HG02970 (cell line): ENCODE measurements around the gene TTLL5.

Experiments used
- ATAC-seq: cut with Tn5 transposase; IDR thresholded peaks from one replicate; pipeline ENCODE4 v1.9.1; 2021; ENCODE audit warnings: mild to moderate bottlenecking, moderate library complexity, moderate number of reproducible peaks; ENCODE audit not compliant: unreplicated experiment, low FRiP score

TTLL5 gene

DNA sequence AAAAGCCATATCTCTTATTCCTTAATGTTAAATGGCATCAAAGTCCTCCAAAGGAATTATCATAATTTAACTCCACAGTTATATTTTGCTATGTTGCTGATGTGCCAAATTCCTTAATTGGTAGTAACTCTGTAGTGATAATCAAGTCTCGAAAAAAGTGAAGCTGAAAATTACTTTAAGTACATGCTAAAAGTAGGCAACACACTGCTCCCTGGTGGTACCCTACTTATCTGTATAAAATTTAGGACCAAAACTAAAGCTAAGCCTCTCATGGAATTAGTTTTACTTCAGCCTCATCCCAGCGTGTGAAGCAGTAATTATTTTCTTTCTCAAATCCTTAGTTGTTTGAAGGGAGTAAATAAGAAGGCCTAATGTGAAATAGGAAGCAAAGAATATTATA lies 132.8 kb downstream of the TTLL5 start:
- no peak for ATAC-seq

DNA sequence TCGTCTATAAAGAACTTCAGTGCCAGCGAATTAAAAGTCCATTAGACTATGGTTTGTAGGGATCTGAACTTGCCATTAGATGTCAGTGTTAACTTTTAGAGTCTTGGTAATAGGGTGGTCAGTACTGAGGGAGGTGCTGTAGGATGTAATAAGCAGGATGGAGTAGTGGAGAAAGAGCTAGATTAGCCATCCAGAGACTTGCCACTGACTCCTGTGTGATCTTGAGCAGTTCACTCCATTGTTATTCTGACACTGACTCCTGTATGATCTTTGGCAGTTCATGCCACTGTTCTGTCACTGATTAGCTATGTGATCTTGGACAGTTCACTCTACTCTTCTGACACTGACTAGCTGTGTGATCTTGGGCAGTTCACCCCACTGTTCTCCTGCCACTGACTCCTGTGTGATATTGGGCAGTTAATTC lies 133.6 kb downstream of the TTLL5 start:
- no peak for ATAC-seq

DNA sequence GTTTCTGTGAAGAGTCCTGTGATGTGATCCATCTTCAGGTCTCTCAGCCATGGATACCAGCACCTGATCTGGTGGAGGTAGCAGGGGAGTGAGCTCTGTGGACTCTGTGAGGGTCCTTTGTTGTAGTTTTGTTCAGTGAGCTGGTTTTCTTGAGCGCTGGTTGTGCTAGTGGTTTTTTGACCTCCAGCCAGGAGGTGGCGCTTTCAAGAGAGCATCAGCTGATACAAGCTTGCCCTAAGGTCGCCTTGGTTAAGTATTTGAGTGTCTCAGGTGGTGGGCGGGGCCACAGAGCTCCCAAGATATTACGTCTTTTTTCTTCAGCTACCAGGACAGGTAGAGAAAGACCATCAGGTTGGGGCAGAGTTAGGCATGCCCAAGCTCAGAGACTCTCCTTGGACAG lies 139.7 kb downstream of the TTLL5 start:
- ATAC-seq, result no peak

DNA sequence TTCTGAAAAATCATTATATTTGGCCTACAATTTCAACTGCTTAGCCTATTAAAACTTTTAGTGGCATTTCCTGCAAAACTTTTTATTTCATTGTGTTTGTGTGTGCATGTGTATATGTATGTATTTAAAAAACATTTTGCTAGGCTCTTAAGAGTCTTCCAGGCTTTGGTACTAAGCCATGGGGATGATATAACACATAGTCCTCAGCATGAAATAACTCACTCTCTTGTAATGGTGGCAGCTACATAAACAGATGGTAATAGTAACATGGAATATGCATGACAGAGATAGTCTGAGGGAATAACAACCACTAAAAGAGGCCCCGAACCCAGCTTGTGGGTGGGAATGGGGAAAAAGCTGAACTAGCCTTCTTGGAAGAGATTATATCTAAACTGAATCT lies 141.4 kb downstream of the TTLL5 start:
- no peak for ATAC-seq

DNA sequence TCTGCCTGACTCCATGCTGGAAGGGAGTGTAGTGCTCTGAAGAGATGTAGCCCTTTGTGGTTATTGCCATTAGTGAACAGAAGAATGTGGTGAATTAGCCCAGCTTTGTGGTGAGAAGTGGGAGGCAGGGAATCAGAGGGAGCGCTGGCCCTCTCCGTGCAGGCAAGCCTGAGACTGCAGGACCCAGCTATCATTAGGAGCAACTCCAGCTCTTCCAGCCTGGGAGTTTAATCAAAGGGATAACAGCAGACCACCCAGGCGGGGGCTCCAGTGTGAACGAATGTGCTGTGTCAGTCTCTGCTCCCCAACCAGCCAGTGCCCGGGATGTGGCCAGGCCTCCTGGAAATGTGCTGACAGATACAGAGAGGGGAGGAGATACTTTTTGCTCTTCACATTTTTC lies 142.7 kb downstream of the TTLL5 start:
- no peak for ATAC-seq

DNA sequence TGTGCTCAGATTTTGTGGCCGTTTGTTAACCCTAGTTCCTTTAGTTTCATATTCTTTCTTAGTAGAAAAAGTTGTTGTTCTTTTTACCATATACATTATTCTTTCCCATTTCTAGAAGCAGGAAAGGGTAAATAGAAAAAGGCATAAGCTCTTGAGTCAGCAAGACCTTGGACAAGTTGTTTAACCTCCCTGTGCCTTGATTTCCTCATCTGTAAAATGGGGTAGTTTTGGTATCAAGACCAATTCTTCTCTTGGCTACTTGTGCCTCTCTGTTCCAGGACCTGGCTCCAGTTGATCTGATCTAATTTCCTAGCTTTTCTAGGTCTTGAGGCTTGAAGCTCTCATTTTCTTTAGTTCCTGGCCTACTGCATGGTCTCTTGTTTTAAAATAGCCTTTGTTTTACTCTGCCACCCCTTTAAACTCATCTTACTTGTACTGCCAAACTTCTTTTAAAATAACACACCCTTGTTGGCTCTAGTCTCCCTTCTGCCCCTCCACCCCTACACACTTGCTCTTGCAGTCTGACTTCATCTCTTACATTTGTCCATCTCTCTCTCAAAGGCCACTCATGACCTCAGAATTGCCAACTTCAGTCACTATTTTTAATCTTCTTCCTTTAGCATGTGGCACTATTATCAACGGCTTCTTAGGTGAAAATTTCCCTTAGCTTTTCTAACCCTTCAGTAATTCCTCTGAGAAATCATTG lies 143.7 kb downstream of the TTLL5 start:
- ATAC-seq, result no peak

DNA sequence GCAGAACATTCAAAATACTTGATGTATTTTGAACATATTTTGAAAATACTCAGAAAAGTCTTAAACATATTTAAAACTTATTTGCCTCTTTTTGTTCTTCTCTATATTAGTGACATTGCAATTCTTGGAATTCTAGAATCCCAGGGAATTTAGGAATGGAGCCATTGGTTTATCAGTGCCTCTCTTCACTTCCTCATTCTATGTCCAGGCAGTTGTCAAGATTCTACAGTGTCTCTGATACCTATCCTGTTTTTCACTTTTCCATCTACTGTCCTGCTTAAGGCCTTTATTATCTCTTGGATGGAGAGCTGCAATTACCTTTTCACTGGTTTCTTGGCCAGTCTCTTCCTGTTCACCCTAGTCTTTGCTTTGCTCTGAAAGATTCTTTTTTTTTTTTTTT lies 144.6 kb downstream of the TTLL5 start:
- ATAC-seq, result no peak

DNA sequence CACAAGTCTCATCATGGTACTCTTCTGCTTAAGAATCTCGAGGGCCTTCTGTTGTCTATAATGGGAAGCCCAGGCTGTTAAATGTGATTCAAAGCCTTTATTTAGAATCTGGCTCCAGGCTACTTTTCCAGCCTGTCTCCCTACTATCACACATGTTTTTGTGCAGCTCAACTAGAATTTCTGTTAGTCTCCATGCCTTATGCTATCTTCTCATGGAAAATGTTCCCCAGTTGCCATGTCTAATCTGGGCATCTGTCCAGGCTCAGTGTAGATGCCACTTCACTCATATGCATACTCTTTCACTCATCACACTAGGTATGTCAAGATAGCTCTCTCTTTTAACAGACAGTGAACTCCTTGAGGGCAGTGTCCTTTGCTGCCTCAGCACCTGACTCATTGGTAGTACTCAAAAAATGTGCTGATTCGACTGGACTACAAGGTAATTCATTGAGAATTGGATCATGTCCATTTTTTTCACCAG lies 145.3 kb downstream of the TTLL5 start:
- ATAC-seq, result no peak

DNA sequence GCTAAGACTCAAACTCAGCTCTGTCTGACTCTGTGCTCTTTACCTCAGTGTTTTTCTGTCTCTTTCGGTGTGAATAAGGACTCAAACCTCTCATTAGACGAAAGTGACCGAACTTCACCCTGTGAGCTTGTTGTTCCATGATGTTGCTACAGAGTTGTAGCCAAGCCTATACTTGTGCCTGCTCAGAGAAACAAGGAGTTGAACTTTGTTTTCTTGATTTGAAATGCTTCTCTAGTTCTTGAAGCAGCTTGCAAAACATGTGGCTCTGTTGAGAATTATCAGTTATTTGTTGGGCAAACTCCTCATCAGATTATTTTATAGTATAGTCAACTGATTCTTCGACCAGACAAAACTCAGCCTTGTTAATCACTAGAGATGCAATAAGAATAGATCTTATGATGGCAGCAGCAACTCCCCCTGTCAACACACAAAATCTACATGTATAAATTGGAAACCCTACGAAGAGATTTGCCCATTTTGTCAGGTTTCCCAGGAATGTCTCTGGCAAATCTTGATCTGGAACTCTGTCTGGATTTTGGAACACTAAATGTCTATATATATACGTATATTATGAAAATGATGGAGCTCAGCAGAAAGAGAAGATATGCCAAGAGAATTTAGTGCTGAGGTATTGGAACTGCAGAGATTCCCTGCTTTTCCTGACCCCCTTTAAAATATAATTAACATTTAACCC lies 146.8 kb downstream of the TTLL5 start:
- no peak for ATAC-seq

DNA sequence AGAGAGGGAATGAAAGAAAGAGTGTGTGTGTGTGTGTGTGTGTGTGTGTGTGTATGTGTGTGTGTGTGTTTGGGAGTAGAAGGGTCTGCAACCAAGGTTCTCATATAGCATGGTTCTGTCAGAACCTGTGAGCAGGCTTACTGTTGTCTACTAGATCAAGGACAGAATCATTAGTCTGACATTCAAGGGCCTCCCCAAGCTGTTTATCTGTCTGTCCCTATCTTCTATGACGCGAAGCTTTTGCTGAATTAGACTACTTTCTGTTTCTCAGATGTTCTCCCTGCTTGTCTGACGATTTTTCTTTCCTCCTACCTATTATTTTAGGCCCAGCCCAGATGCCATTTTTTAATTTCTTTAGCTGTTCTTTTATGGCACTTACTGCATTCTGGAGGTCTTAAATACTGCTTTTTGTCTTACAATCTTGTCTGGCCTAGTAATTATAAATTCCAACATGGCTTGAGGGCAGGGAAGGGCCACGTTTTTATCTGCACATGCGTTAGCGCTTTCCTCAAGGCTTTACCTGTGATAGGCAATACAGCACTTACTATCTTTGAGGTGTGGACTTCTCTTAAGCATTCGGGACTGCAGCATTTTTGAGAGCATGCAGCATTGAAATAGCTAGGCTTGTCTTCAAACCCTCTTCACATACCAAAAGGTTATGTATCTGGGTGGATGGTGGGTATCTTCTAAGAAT lies 150.2 kb downstream of the TTLL5 start:
- no peak for ATAC-seq

DNA sequence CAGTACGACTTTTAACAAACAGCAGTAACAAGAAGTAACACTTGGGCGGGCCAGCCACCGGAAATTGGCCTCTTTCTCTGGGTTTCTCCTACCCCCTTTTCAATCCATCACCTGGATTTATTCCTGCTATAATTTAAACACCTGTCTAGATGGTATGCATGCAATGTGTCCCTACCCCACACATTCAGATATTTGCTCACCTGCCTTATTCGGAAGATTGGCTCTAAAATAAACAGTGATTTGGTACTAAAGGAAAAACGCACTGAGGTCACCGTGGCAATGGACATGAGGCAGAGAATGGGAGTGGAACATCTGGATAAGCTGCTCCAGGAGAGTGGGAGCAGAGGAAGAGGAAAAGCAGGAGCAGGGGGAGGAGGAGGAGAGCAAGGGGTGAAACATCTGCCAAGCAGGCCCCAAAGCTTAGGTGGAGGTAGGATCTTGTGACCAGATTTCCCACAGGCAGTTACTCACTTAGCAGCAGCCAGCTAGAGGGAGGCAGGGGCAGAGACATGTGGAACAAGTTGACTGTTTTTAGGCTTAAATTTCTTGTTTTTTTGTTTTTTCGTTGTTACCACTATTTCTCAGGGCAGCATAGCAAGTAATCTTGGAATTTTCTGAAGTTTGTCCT lies 150.9 kb downstream of the TTLL5 start:
- ATAC-seq, result no peak

DNA sequence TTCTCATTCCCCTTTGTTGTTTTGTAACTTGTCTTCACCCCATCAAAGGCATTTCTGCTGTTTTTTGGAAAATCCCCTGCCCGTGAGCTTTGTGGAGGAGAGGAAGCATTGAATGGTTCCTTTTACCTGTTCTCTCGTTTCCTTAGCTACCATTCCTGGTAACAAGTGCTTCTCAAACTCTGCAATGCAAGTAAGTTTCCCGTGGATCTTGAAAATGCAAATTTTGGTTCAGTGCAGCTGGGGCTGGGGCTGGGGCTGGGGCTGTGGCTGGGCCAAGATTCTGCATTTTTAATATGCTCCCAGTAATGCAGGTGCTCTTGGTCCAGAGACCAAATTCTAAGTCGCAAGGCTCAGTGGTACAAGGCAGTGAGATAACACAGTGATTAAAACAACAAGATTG lies 151.6 kb downstream of the TTLL5 start:
- no peak for ATAC-seq

DNA sequence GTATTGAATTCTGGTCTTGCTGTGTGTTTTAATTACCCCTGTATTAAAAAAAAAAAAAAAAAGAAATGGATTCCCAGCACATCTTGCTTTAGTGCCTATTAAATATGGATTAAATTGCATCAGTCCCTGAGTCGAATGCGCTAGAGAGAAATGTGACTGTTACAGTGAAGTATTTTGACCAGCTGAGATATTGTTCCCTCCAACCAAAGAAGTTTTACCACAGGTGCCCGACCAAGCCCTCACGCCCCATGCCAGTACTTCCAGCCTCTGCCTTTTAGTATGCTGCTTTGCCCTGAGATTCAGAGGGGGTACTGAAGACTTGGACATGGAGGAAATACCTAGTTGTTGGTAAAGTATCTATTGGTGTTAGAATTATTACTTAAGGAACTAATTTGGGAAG lies 159.7 kb downstream of the TTLL5 start:
- ATAC-seq, result no peak

DNA sequence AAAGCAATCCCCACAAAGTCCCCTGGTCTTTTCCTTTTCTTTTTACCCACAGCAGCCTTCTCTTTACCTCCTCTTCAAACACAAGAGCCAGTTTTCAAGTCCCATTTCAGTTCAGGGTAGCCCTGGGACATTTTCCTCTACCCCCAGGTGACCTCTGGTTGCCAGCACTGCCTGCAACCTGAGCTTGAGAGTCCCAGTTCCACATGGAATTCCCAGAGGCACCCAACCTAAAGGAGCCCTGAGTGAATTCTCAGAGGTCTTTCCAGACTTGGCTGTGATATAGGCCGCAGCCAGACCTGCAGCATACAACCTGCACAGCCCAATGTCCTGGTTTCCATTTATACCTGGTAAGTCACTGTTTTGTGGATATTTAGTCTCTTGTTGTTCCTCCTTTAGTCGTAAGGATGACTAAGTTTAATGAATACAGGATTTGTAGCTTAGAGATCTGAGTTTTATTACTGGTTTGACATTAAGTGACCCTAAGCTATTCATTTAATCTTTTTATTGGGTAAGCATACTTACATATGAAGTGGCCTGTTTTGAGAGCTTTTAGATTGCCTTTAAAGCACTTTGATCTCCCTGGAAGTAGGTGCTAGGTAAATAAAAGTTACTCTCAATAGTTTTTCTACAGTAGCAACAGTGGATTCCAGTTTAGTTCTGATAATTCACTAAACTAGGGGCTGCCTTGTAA lies 160.9 kb downstream of the TTLL5 start:
- ATAC-seq, result no peak

DNA sequence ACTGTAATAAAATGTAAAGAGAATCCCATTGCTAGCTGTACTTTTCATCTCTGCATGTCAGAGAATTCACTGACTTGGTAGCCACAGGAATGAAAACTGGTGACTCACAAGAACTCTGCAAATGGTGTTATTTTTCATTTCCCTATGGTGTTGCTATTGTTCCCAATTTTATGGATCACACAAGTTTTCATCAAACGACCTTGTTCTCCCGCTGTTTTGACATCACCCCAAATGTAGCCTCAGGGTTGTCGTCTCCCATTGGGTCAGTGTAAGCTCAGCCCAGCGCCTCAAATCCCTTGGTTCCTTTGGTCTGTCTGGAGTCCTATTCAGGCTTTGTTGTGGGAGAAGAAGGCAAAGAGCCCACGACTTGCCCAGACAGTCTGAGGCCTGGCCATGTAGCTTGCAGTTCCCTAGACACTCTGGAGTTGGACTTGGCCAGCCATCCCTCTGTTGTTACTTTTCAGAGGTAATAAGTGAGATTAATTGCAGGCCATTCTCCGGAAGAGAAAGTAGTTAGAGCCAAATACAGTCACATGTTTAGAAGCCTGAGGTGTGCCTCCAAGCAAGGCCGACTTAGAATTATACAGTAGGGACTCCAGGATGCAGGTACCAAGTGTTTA lies 161.6 kb downstream of the TTLL5 start:
- no peak for ATAC-seq

DNA sequence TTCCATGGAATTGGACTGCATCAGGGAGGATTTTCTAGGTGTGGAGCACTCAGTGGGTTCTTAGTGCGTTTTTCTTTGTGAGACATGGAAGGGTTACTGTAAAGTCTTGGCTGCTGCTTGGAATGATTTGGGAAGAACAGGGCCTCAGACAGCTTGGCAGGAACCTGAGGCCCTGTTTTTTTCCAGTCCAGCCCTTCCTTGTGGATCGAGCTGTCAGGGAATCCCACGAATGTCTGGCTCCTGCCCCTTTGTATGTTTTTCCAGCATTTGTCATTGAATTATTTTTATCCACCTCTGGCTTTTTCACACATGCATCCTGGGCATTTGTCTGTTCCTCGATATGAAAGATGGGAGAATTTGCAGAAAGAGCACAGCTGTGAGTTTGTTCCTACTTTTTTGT lies 162.3 kb downstream of the TTLL5 start:
- no peak for ATAC-seq

DNA sequence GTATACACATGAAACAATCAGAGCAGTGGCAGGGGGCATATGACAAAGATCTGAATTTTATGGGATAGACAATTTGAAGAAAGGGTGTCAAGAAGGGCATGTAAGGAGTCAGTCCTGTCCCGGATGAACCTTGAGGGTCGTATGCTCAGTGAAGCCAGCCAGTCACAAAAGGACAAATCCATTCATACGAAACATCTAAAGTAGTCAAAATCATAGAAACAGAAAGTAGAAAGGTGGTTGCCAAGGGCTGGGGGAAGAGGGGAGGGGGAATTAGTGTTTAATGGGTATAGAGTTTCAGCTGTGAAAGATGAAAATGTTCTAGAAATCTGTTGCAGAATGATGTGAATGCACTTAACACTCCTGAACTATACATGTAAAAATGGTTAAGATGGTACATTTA lies 163.3 kb downstream of the TTLL5 start:
- no peak for ATAC-seq

DNA sequence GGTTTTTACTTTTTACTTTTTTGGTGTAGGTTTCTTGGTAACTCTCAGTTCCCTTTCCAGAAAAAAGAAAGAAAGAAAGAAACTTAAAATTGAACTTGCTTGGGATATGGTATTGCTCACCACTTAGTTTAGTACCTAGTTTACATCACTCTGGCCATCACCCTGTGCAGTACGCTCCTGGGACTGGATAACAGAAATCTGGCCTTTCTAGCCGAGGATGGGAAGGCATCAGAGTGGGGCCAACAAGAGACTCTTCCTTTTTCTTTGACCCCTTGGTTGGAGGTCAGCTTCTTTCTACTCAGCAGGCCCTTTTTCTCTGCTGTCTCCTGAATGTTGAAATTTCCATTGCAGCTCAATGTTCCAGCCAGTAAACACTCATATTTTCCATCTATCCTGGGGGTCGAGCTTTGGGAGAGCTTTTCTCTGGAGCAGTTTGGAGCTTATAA lies 164.1 kb downstream of the TTLL5 start:
- no peak for ATAC-seq

DNA sequence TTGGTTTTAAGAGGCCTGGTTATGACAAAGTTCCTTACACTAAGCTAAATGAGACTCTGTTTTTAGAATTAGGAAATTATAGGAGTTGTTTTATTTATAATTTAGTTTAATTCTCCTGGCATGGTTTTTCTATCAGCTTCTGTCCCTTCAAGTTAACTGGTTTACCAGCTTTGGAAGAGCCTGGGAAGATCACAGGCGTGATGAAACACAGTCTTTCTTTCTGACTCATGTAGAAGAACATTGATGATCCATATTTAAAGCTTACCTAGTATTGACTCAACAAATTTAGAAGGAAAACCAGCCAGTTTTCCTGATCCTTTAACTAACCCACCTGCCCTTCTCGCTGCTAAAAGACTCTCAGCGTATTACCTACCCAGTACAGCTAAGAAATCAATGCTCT lies 165.6 kb downstream of the TTLL5 start:
- ATAC-seq, result no peak

DNA sequence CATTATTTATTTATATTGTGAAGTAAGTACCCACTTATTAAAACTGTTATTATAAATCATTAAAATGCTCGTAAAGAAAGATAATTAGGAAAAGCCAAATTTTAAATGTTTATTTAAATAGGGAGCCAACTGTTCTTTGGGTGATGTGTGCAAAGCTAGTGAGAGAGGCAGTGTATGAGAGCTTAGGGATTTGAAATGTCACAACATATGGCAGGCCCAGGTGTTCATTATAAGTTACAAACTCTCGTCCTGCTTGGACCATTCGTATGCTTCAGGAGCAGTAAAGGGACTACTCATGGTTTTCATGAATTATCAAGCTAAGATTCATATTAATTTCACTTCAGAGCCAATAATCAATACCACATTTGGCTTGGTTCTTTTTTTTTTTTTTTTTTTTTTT lies 166.3 kb downstream of the TTLL5 start:
- no peak for ATAC-seq
